SU-DHL-6 (cell line): ENCODE measurements around the gene CEP128.
"Not testable (repeated sequence)": the region's sequence is repeated elsewhere in the genome, so short reads cannot be mapped to it uniquely, and the experiment has no call there.

ENCODE experiments used
- H2AFZ ChIP-seq: fragments of 200-600 bp; sonication (generic); 2 replicates; pipeline ENCODE4 v1.6.1; 2014; ENCODE audit warnings: low read depth, mild to moderate bottlenecking, moderate library complexity, mixed read lengths, antibody characterized with exemption, low read length; ENCODE audit not compliant: severe bottlenecking
- H3F3A ChIP-seq: fragments of 200-600 bp; shearing (Covaris generic); 2 replicates; pipeline ENCODE4 v1.6.0; 2016; ENCODE audit warnings: antibody characterized with exemption, mild to moderate bottlenecking; ENCODE audit not compliant: insufficient read depth
- H3K27ac ChIP-seq: fragments of 200-600 bp; sonication (generic); 2 replicates; pipeline ENCODE4 v1.5.1; 2016; ENCODE audit warnings: low read depth, mild to moderate bottlenecking, low read length, moderate library complexity, mixed read lengths
- H3K27me3 ChIP-seq: fragments of 200-600 bp; sonication (generic), shearing (Covaris generic); 2 replicates; pipeline ENCODE4 v1.6.0; 2014; ENCODE audit warnings: mild to moderate bottlenecking, low read length
- H3K36me3 ChIP-seq: fragments of 200-600 bp; sonication (generic); 2 replicates; pipeline ENCODE4 v1.6.1; 2014; ENCODE audit warnings: mild to moderate bottlenecking, low read length, mixed read lengths
- H3K4me2 ChIP-seq: fragments of 300-600, 200-600 bp; shearing (Covaris generic), sonication (generic); 2 replicates; pipeline ENCODE4 v1.6.0; 2014; ENCODE audit warnings: low read length, low read depth, mild to moderate bottlenecking; ENCODE audit not compliant: poor library complexity, severe bottlenecking
- H3K4me3 ChIP-seq: fragments of 200-600 bp; sonication (generic); 2 replicates; pipeline ENCODE4 v1.5.1; 2014; ENCODE audit warnings: antibody characterized with exemption, low read length, mild to moderate bottlenecking, mixed read lengths; ENCODE audit not compliant: insufficient read depth, poor library complexity, severe bottlenecking
- H3K79me2 ChIP-seq: fragments of 200-600 bp; sonication (generic); 2 replicates; pipeline ENCODE4 v1.6.1; 2014; ENCODE audit warnings: mild to moderate bottlenecking, low read length, moderate library complexity; ENCODE audit not compliant: insufficient read depth
- H3K9ac ChIP-seq: fragments of 200-600 bp; sonication (generic); 2 replicates; pipeline ENCODE4 v1.7.0; 2014; ENCODE audit warnings: mild to moderate bottlenecking, low read length
- H3K9me2 ChIP-seq: fragments of 200-600 bp; sonication (generic); replicated peaks from 2 replicates; pipeline ENCODE4 v1.6.1; 2014; ENCODE audit warnings: low read length; ENCODE audit not compliant: insufficient read depth
- H3K9me3 ChIP-seq: fragments of 200-600 bp; sonication (generic); 2 replicates; pipeline ENCODE4 v1.6.1; 2014; ENCODE audit warnings: low read length, mixed read lengths; ENCODE audit not compliant: insufficient read depth
- H4K20me1 ChIP-seq: fragments of 200-600 bp; sonication (generic); 2 replicates; pipeline ENCODE4 v1.6.1; 2014; ENCODE audit warnings: low read depth, mild to moderate bottlenecking, antibody characterized with exemption, low read length, moderate library complexity, mixed read lengths
- EZH2phosphoT487 ChIP-seq: fragments of 200-600 bp; sonication (generic), shearing (Covaris generic); conservative IDR thresholded peaks from 2 replicates; pipeline ENCODE4 v1.6.1; 2018; ENCODE audit warnings: mild to moderate bottlenecking, antibody characterized with exemption, low read length, moderate library complexity, mixed read lengths
- TF ChIP-seq, protein P1 (sequence below): fragments of 200-600 bp; sonication (generic); IDR thresholded peaks from one replicate; pipeline ENCODE4 v1.5.1; 2017; ENCODE audit warnings: antibody characterized with exemption, mild to moderate bottlenecking, low read length, moderate library complexity; ENCODE audit not compliant: insufficient read depth, poor library complexity, severe bottlenecking

CEP128 gene

DNA sequence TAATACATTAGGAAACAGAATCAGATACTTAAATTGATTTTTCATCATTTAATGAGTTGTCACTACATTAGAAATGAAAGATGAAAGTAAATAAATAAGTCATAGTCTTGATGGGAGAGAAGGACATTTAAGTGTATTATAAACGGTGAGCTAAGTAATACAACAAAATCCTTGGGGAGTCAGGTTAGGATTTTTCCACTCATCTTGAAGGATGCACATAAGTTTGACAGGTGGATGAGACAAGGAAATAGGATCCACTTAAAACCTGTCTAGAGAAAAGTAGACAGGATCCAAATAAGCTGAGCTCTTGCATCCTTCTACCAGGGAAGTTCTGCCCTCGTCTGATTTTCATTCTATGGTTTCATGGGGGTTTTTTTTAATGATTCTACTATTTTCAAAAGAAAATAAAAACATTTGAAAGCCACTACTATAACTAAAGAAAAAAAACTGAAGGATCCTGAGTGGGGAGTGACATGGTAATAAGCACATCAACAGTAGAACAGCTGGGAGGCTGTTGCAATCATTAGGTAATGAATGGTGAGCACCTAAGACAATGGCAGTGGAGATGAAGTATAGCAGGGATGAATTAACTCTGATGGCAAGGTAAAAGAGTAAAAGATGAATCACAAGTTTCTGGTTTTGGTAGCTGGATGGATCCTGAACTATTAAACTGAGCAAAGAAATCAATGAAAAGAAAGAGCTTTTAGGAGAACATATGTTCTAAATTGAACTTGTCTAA is 17.0 kb downstream of the CEP128 start:
- H3K9me3 ChIP-seq, result no peaks in the 10 kb centered on the region
- H3K4me3 ChIP-seq, result no peak overlapping the region
- no peak overlapping the region for H2AFZ ChIP-seq
- no peak overlapping the region for H3K9ac ChIP-seq
- no peak overlapping the region for H3K27ac ChIP-seq
- H3K27me3 ChIP-seq, result no peaks in the 10 kb centered on the region
- no peaks in the 10 kb centered on the region for H3K79me2 ChIP-seq
- no peaks in the 10 kb centered on the region for H3K36me3 ChIP-seq
- no peaks in the 10 kb centered on the region for H3F3A ChIP-seq
- no peaks in the 10 kb centered on the region for H3K9me2 ChIP-seq
- H3K4me2 ChIP-seq, result no peak overlapping the region
- H4K20me1 ChIP-seq, result no peaks in the 10 kb centered on the region
- no peak for TF ChIP-seq EZH2phosphoT487
- TF ChIP-seq, protein P1, sequence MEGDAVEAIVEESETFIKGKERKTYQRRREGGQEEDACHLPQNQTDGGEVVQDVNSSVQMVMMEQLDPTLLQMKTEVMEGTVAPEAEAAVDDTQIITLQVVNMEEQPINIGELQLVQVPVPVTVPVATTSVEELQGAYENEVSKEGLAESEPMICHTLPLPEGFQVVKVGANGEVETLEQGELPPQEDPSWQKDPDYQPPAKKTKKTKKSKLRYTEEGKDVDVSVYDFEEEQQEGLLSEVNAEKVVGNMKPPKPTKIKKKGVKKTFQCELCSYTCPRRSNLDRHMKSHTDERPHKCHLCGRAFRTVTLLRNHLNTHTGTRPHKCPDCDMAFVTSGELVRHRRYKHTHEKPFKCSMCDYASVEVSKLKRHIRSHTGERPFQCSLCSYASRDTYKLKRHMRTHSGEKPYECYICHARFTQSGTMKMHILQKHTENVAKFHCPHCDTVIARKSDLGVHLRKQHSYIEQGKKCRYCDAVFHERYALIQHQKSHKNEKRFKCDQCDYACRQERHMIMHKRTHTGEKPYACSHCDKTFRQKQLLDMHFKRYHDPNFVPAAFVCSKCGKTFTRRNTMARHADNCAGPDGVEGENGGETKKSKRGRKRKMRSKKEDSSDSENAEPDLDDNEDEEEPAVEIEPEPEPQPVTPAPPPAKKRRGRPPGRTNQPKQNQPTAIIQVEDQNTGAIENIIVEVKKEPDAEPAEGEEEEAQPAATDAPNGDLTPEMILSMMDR, result no peak

DNA sequence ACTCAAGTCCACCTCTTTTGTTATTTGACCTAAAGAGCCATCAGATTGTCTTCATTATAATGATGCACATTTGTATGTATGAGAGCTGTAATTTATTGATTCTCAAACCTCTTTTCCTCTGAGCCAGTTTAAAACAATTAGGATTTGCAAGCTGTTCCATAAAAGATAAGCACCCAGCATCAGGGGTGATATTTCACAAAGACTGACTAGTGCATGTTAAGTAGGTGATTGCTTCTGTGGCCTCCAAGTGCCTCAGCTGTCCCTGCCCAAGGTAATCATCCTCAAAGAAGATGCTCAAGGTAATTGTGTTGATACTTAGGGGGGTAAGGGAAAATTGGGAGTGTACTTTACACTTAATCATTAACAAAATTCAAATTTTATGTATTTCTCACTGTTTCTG is 18.2 kb downstream of the CEP128 start:
- no peak for TF ChIP-seq EZH2phosphoT487
- TF ChIP-seq, protein P1, result no peak
- Histone ChIP-seq H3K36me3 (no peaks in the 10 kb centered on the region), H3K9me3 (no peaks in the 10 kb centered on the region), H2AFZ (no peak overlapping the region), H3K27ac (no peak overlapping the region), H3F3A (no peaks in the 10 kb centered on the region), H3K27me3 (no peaks in the 10 kb centered on the region), H3K4me2 (no peak overlapping the region), H3K4me3 (no peak overlapping the region), H4K20me1 (no peaks in the 10 kb centered on the region), H3K79me2 (no peaks in the 10 kb centered on the region), H3K9me2 (no peaks in the 10 kb centered on the region), H3K9ac (no peak overlapping the region)

DNA sequence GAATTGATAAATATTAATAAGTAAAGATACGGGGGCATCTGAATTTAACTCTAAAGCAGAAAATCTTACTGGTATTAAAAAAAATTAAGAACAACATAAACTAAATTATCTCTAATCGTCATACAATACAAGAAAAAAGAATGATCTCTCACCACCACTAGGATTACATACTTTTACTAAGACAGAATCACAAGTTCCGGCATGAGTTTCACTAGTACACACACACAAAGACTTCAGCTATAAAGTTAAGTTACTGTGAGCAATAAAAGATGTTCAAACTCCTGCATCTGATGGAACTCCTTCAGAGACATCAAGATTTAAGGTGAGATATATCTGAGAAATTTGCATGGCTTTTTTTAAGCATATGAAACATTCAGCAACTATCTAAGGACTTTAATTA is 21.9 kb downstream of the CEP128 start:
- H3K4me3 ChIP-seq, result no peak overlapping the region
- no peaks in the 10 kb centered on the region for H3K27me3 ChIP-seq
- no peak overlapping the region for H3K4me2 ChIP-seq
- H3K9ac ChIP-seq, result no peak overlapping the region
- H3K9me2 ChIP-seq, result no peaks in the 10 kb centered on the region
- H3F3A ChIP-seq, result no peaks in the 10 kb centered on the region
- TF ChIP-seq, protein P1, result no peak
- TF ChIP-seq EZH2phosphoT487, result no peak
- H3K9me3 ChIP-seq, result no peaks in the 10 kb centered on the region
- no peaks in the 10 kb centered on the region for H3K79me2 ChIP-seq
- no peaks in the 10 kb centered on the region for H4K20me1 ChIP-seq
- H2AFZ ChIP-seq, result no peak overlapping the region
- H3K27ac ChIP-seq, result no peak overlapping the region
- no peaks in the 10 kb centered on the region; the same call in 1 of the 2 replicates for H3K36me3 ChIP-seq

DNA sequence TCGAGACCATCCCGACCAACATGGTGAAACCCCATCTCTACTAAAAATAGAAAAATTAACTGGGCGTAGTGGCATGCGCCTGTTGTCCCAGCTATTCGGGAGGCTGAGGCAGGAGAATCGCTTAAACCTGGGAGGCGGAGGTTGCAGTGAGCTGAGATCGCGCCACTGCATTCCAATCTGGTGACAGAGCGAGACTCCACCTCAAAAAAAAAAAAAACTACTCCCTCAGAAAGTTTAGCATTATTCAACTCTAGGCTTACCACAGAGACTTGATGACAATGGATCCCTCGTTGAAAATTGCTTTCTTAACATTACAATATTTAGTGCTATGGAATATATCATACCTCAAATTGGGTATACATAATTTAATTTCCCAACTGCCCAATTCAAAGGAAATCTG is 29.5 kb downstream of the CEP128 start:
- H3K79me2 ChIP-seq, H3K27me3 ChIP-seq, H3K9me3 ChIP-seq, H4K20me1 ChIP-seq, H2AFZ ChIP-seq, H3K27ac ChIP-seq, H3K9me2 ChIP-seq, H3K36me3 ChIP-seq, H3F3A ChIP-seq, H3K9ac ChIP-seq, H3K4me2 ChIP-seq, H3K4me3 ChIP-seq: not testable (repeated sequence)
